ENCODE measurements around the gene TMEM233. TPM values are rescaled to one million over a fixed set of nuclear protein-coding genes. Genes with fewer than 3 reads are reported as not detected.
A peak's percentile ranks its signal among the peaks of the same experiment; 100 is the strongest.
"Not testable (repeated sequence)": the region's sequence is repeated elsewhere in the genome, so short reads cannot be mapped to it uniquely, and the experiment has no call there.

TMEM233 gene
- total RNA-seq, 1 donor: 1.1 TPM

- no peak overlapping the region for H3K4me3 ChIP-seq (ENCODE audit: low read depth, low read length)
- no peak for DNase-seq (ENCODE audit: low read depth)
- TF ChIP-seq, protein P1, sequence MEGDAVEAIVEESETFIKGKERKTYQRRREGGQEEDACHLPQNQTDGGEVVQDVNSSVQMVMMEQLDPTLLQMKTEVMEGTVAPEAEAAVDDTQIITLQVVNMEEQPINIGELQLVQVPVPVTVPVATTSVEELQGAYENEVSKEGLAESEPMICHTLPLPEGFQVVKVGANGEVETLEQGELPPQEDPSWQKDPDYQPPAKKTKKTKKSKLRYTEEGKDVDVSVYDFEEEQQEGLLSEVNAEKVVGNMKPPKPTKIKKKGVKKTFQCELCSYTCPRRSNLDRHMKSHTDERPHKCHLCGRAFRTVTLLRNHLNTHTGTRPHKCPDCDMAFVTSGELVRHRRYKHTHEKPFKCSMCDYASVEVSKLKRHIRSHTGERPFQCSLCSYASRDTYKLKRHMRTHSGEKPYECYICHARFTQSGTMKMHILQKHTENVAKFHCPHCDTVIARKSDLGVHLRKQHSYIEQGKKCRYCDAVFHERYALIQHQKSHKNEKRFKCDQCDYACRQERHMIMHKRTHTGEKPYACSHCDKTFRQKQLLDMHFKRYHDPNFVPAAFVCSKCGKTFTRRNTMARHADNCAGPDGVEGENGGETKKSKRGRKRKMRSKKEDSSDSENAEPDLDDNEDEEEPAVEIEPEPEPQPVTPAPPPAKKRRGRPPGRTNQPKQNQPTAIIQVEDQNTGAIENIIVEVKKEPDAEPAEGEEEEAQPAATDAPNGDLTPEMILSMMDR (IDR thresholded peaks at IDR 0.05; ENCODE audit: insufficient read depth, low read length): no peak
These were observed 9.1 kb downstream of the TMEM233 start for GRCh38 chr12:119602734-119603094.

DNA sequence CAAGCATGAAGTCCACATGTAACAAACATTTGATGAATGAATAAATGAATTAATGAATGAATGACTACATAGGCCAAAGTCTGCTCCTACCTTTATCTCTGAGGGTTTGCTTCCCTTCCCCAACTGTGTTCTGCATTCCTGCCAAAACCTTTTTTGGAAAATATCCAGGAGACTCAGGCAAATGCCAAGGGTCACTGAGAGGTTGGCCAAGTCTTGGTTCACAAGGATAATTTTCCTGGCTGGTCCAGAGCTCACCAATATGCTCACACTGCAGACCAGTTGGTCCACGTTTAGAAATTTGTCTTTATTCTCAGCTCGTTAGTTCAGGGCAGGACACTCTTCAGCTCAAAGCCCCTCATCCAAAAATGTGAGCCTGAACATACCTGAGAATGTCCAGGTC lies 10.2 kb downstream of the TMEM233 start:
- TF ChIP-seq, protein P1 (IDR thresholded peaks at IDR 0.05; ENCODE audit: insufficient read depth, low read length): no peak
- no peak overlapping the region for H3K4me3 ChIP-seq (ENCODE audit: low read depth, low read length)
- DNase-seq (ENCODE audit: low read depth): peak; percentile 25

DNA sequence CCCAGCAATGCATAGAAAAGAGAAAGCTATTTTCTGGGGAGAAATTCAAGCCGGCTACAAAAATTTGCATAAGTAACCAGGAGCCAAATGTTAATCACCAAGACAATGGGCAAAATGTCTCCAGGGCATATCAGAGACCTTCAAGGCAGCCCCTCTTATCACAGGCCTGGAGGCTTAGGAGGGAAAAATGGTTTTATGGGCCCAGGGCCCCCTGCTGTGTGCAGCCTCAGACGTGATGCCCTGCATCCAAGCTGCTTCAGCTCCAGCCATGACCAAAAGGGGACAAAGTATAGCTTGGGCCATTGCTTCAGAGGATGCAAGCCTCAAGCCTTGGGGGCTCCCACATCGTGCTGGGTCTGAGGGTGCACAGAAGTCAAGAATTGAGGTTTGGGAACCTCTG lies 15.8 kb downstream of the TMEM233 start:
- TF ChIP-seq, protein P1 (IDR thresholded peaks at IDR 0.05; ENCODE audit: insufficient read depth, low read length): no peak
- no peak overlapping the region for H3K4me3 ChIP-seq (ENCODE audit: low read depth, low read length)
- no peak for DNase-seq (ENCODE audit: low read depth)

DNA sequence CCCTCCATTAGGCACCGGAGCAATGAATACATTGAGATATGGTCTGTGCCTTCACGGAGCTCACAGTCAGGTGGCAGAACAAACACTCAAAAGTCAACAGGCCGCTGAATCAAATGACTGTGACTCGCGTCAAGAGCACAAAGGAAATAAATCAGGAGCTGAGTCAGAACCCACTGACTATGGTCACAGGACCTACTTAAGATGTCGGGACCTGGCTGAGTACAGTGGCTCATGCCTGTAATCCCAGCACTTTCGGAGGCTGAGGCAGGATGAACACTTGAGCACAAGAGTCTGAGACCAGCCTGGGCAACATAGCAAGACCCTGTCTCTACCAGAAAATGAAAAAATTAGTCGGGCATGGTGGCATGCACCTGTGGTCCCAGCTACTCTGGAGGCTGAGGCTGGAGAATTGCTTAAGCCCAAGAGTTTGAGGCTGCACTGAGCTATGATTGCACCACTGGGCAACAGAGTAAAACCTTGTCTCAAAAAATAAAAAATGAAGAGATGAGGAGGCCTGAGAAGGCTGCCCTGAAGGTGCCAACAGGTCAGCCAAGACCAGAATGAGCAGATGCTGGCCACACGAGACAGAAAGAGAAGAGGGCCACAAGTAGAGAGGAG lies 19.9 kb downstream of the TMEM233 start:
- DNase-seq (ENCODE audit: low read depth): peak; percentile 31

GRCh38 chr12:119614705-119615104 lies 21.1 kb downstream of the TMEM233 start:
- H3K4me3 ChIP-seq (ENCODE audit: low read depth, low read length): no peak overlapping the region
- DNase-seq (ENCODE audit: low read depth): no peak
- TF ChIP-seq, protein P1 (IDR thresholded peaks at IDR 0.05; ENCODE audit: insufficient read depth, low read length): no peak

More for the DNA sequence above, 19.9 kb downstream of the TMEM233 start:
- H3K4me3 ChIP-seq (ENCODE audit: low read depth, low read length): no peak overlapping the region
- TF ChIP-seq, protein P1 (IDR thresholded peaks at IDR 0.05; ENCODE audit: insufficient read depth, low read length): no peak

DNA sequence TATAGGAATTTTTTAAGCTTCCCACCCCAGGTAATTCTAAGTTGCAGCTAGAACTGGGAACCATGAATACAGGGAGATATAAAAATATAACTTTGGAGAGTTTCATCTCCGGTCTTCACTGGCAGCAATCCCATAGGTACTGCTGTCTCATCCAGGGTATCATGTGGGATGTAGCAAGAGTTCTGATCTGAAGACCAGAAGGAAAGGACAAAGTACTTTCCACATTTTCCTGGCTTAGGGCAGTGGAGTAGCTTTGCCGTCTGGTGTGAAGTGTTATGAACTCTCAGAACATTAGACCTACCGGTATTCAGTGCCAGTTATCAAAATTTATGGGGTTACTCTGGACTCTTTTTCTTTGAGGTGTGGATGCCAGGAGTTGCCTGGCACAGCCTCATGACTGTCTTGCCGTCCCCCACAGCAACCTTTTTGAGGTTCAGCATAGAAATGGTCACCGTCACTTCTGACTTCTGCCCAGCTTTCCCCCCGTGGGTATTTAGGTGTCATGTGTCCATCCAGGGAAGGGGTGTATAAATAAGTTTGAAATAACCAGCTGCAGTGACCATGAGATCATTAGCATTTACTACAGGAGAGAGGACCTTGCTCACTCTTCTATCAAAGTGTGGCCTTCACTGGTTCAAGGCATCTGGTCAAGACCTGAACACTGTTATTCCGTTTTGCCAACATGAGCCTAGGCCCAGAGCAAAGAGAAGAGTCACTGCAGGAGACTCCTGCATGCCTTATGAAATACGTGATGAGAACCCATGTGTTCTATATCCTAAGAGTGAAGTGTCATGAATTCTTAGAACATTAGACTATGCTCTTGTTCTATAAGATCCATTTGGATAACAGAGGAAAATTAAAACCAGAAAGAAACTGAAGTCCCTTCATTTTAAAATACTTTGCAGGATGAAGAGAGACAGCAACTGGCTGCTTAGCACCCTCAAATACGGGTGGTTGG lies 22.2 kb downstream of the TMEM233 start:
- no peak overlapping the region for H3K4me3 ChIP-seq (ENCODE audit: low read depth, low read length)
- TF ChIP-seq, protein P1 (IDR thresholded peaks at IDR 0.05; ENCODE audit: insufficient read depth, low read length): no peak
- DNase-seq (ENCODE audit: low read depth): no peak

GRCh38 chr12:119618328-119618896 lies 24.8 kb downstream of the TMEM233 start:
- not testable (repeated sequence) for DNase-seq (ENCODE audit: low read depth); H3K4me3 ChIP-seq (ENCODE audit: low read depth, low read length)

All from fibroblast of the aortic adventitia (primary cell).